Activated CD8-positive, alpha-beta memory T cell treated with anti-CD3 and anti-CD28 coated beads for 4 hours (primary cell): Measurements from ENCODE around the gene CC2D1A.
"Not testable (repeated sequence)": the region's sequence is repeated elsewhere in the genome, so short reads cannot be mapped to it uniquely, and the experiment has no call there.

ENCODE experiments used
- DNase-seq, 2 donors: peaks; one replicate each; pipeline ENCODE4 v3.0.0-alpha.2; 2020; ENCODE audit warnings: low read depth in 2 of 2

The CC2D1A gene

GRCh38 chr19:13908674-13909073, 2.7 kb downstream of the CC2D1A start:
- DNase-seq = no peak

GRCh38 chr19:13909430-13909829, 3.4 kb downstream of the CC2D1A start:
- DNase-seq = no peak

- DNase-seq = no peak
These were observed 7.4 kb downstream of the CC2D1A start for GRCh38 chr19:13913352-13913751.

- DNase-seq = no peak
These were observed 8.8 kb downstream of the CC2D1A start for GRCh38 chr19:13914777-13915176.

- no peak for DNase-seq
These were observed 11.9 kb downstream of the CC2D1A start for GRCh38 chr19:13917888-13918406.

GRCh38 chr19:13918726-13919411, 12.9 kb downstream of the CC2D1A start:
- no peak for DNase-seq

- no peak for DNase-seq
These were observed 14.5 kb downstream of the CC2D1A start for GRCh38 chr19:13920524-13920923.

GRCh38 chr19:13920940-13921747, 15.1 kb downstream of the CC2D1A start:
- no peak for DNase-seq

- DNase-seq = not testable (repeated sequence)
These were observed 16.1 kb downstream of the CC2D1A start for GRCh38 chr19:13922118-13922517.

- no peak for DNase-seq
These were observed 17.4 kb downstream of the CC2D1A start for GRCh38 chr19:13923194-13923987.

GRCh38 chr19:13926010-13926409, 20.0 kb downstream of the CC2D1A start:
- DNase-seq = no peak

GRCh38 chr19:13926715-13927114, 20.7 kb downstream of the CC2D1A start:
- no peak for DNase-seq

- DNase-seq = no peak
These were observed 23.3 kb downstream of the CC2D1A start for GRCh38 chr19:13929340-13929739.

- no peak for DNase-seq
These were observed 24.0 kb downstream of the CC2D1A start for GRCh38 chr19:13929956-13930355.

GRCh38 chr19:13930402-13930801, 24.4 kb downstream of the CC2D1A start:
- DNase-seq = no peak

GRCh38 chr19:13931391-13932148, 25.6 kb downstream of the CC2D1A start:
- DNase-seq = no peak

GRCh38 chr19:13932149-13932637, 26.2 kb downstream of the CC2D1A start:
- DNase-seq = no peak

GRCh38 chr19:13932911-13933393, 27.0 kb downstream of the CC2D1A start:
- DNase-seq = no peak

- no peak for DNase-seq
These were observed 28.7 kb downstream of the CC2D1A start for GRCh38 chr19:13934785-13935109.

- no peak for DNase-seq
These were observed 29.9 kb downstream of the CC2D1A start for GRCh38 chr19:13935765-13936510.
